GM23248 (cell line): ENCODE measurements around the gene TRIM65. TPM values are rescaled to one million over a fixed set of nuclear protein-coding genes. Genes with fewer than 3 reads are reported as not detected.

Source experiments
- DNase-seq: peaks from one replicate; pipeline ENCODE4 v3.0.0-alpha.2; 2015
- H2AFZ ChIP-seq: fragments of 200-600 bp; sonication (generic); 2 replicates; pipeline ENCODE4 v1.6.1; 2016; ENCODE audit warnings: antibody characterized with exemption
- H3F3A ChIP-seq: fragments of 200-600 bp; sonication (generic); 2 replicates; pipeline ENCODE4 v1.6.1; 2016; ENCODE audit warnings: mild to moderate bottlenecking, antibody characterized with exemption, mixed run types; ENCODE audit not compliant: insufficient read depth
- H3K27ac ChIP-seq: fragments of 200-600 bp; sonication (generic); 2 replicates; pipeline ENCODE4 v1.5.1; 2016; ENCODE audit warnings: mild to moderate bottlenecking
- H3K27me3 ChIP-seq: fragments of 200-600 bp; sonication (generic); replicated peaks from 2 replicates; pipeline ENCODE4 v1.6.1; 2016; ENCODE audit warnings: mild to moderate bottlenecking; ENCODE audit not compliant: insufficient read depth
- H3K36me3 ChIP-seq: fragments of 200-600 bp; sonication (generic); 2 replicates; pipeline ENCODE4 v1.6.1; 2016; ENCODE audit warnings: low read depth, mild to moderate bottlenecking
- H3K4me1 ChIP-seq: fragments of 200-600 bp; sonication (generic); 2 replicates; pipeline ENCODE4 v1.6.1; 2016; ENCODE audit warnings: mild to moderate bottlenecking; ENCODE audit not compliant: insufficient read depth
- H3K4me2 ChIP-seq: fragments of 200-600 bp; sonication (generic); one replicate; pipeline ENCODE4 v1.6.1; 2016; ENCODE audit warnings: mild to moderate bottlenecking; ENCODE audit not compliant: unreplicated experiment
- H3K4me3 ChIP-seq: fragments of 200-600 bp; sonication (generic); 2 replicates; pipeline ENCODE4 v1.5.1; 2016; ENCODE audit warnings: mild to moderate bottlenecking
- H3K79me2 ChIP-seq: fragments of 200-600 bp; sonication (generic); 2 replicates; pipeline ENCODE4 v1.6.1; 2016; ENCODE audit warnings: mild to moderate bottlenecking; ENCODE audit not compliant: insufficient read depth
- H3K9ac ChIP-seq: fragments of 200-600 bp; sonication (generic); 2 replicates; pipeline ENCODE4 v1.6.1; 2016; ENCODE audit warnings: mild to moderate bottlenecking
- H3K9me2 ChIP-seq: fragments of 200-600 bp; sonication (generic); 2 replicates; pipeline ENCODE4 v1.6.1; 2016; ENCODE audit warnings: mixed run types, mild to moderate bottlenecking, moderate library complexity; ENCODE audit not compliant: insufficient read depth
- H3K9me3 ChIP-seq: fragments of 200-600 bp; sonication (generic); one replicate; pipeline ENCODE4 v1.6.1; 2017; ENCODE audit warnings: low read depth
- H4K20me1 ChIP-seq: fragments of 200-600 bp; sonication (generic); 2 replicates; pipeline ENCODE4 v1.6.0; 2016; ENCODE audit not compliant: insufficient read depth
- EZH2 ChIP-seq: fragments of 200-600 bp; sonication (generic); IDR thresholded peaks from 2 replicates; pipeline ENCODE4 v1.6.1; 2018; ENCODE audit warnings: antibody characterized with exemption, mild to moderate bottlenecking; ENCODE audit not compliant: insufficient read depth, poor library complexity, severe bottlenecking
- EZH2phosphoT487 ChIP-seq: fragments of 200-600 bp; sonication (generic); IDR thresholded peaks from 2 replicates; pipeline ENCODE4 v1.6.1; 2018; ENCODE audit warnings: antibody characterized with exemption, moderate library complexity, mild to moderate bottlenecking, low read depth; ENCODE audit not compliant: insufficient read depth
- WGBS, 2 experiments: methylation state at CpG; one replicate each; pipeline ENCODE4 v1.1.6; 2015 to 2017; ENCODE audit warnings: low lambda C conversion rate in 2 of 2, low coverage in 1 of 2; ENCODE audit errors: missing lambda C conversion rate in 2 of 2; 5-methylcytosine and 5-hydroxymethylcytosine counted together
- in situ Hi-C: fragments of 300-500 bp; cut with MboI; formaldehyde crosslinking; loops from 2 replicates; pipeline ENCODE4 v1.15.0; 2020
- polyA plus RNA-seq: library from polyadenylated mRNA; unstranded; fragments of >200 nt; fragmentation: Nextera tagmentation; extraction: Ambion mirVana; gene quantifications from 2 replicates; pipeline ENCODE4 v1.2.1, GENCODE V29; 2016
- total RNA-seq: library from RNA; depleted of rRNA; stranded (reverse); fragments of >200 nt; shearing (Covaris generic); gene quantifications from 2 replicates; pipeline ENCODE4 v1.2.3, GENCODE V29; 2014

The TRIM65 gene
- total and polyA plus RNA-seq, 2 experiments from 2014 or later = 9.9 to 25.7 TPM

DNA sequence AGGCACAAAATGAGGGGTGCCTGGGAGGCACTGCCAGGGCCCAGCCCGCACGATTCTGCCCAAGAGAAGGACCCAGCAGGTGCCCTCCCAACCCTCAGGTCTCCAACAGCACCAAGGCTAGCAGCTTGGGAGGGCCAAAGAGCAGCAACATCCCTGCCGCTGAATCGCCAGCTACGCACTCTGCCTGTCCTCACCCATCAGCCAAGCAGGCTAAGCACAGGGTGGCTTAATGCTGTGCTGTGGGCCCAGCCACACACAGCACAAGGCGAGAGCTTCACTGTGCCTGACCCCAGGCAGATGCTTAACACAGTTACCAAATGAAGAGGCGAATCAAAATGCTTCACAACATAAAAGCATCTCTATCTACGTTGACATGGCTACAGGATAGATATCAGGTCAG is 18.5 kb upstream of the TRIM65 start:
- 95 to 99% methylated on average over 8 of the region's 8 CpGs for WGBS, 2 experiments
- Histone ChIP-seq H3K4me1 (peaks cover 2% of the 10 kb centered on the region), H3K9ac (no peak overlapping the region), H4K20me1 (no peaks in the 10 kb centered on the region), H3K27me3 (no peaks in the 10 kb centered on the region), H3K4me3 (no peak overlapping the region), H3K4me2 (no peak overlapping the region), H3F3A (0 out of 2 replicates have a peak, but pooled peaks cover under 1% of the 10 kb centered on the region), H3K27ac (no peak overlapping the region), H3K79me2 (no peaks in the 10 kb centered on the region), H3K9me2 (no peaks in the 10 kb centered on the region), H3K9me3 (no peaks in the 10 kb centered on the region), H2AFZ (no peak overlapping the region), H3K36me3 (no peaks in the 10 kb centered on the region)
- TF ChIP-seq EZH2 (no peak), EZH2phosphoT487 (no peak)
- in situ Hi-C loops = loop anchor here (25.0 kb wide), 1 partner anchor 372 kb away; no protein-coding TSS in a partner anchor
- no peak for DNase-seq

- in situ Hi-C loops = loop anchor here (25.0 kb wide), 1 partner anchor 373 kb away; no protein-coding TSS in a partner anchor
- Histone ChIP-seq H3K4me3 (no peak overlapping the region), H3K9ac (no peak overlapping the region), H2AFZ (no peak overlapping the region), H3K27ac (no peak overlapping the region), H3K9me2 (no peaks in the 10 kb centered on the region), H3K79me2 (no peaks in the 10 kb centered on the region), H3F3A (peaks cover 5% of the 10 kb centered on the region; the same call in 1 of the 2 replicates), H3K4me2 (no peak overlapping the region), H3K27me3 (no peaks in the 10 kb centered on the region), H3K9me3 (no peaks in the 10 kb centered on the region), H3K36me3 (no peaks in the 10 kb centered on the region), H3K4me1 (peaks cover 7% of the 10 kb centered on the region), H4K20me1 (no peaks in the 10 kb centered on the region)
- TF ChIP-seq EZH2 (no peak), EZH2phosphoT487 (no peak)
- no peak for DNase-seq
- WGBS, 2 experiments = 96 to 97% methylated on average over 29 to 34 of the region's 34 CpGs
Measured at GRCh38 chr17:75914643-75915267, 18.0 kb upstream of the TRIM65 start.

DNA sequence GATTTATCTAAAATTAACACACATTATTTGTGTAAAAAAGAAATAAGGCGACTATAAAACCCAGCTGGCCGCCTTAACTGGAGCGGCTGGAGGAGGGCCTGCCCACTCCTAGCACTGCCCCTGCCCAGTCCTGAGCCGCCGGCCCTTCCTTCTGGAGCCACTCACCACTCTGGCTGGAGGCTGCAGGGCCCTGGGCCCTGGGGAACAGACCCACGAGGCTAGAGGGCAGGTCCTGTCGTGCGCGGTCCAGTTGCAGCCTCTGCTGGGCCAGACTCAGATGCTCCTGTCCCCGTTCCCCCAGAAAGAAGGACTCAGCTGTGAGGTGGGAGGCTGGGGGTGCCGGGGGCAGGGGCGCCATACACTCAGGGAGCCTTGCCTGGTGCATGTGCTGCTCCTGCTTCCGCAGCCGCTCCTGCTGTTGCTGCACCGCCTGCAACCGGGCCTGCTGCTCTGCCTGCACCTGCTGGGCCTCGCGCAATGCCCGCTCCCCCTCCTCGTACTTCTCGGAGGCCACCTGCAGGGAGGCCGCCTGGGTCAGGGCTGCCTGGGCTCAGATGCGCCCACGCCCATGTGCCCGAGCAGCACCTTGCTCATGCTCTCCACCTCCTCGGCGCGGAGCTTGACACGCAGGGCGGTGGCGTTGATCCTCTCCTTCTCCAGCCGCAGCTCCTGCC is 16.9 kb upstream of the TRIM65 start:
- in situ Hi-C loops = loop anchor here (25.0 kb wide), 1 partner anchor 374 kb away; no protein-coding TSS in a partner anchor
- no peaks in the 10 kb centered on the region for H4K20me1 ChIP-seq
- 94 to 95% methylated on average over 28 to 32 of the region's 32 CpGs for WGBS, 2 experiments

DNA sequence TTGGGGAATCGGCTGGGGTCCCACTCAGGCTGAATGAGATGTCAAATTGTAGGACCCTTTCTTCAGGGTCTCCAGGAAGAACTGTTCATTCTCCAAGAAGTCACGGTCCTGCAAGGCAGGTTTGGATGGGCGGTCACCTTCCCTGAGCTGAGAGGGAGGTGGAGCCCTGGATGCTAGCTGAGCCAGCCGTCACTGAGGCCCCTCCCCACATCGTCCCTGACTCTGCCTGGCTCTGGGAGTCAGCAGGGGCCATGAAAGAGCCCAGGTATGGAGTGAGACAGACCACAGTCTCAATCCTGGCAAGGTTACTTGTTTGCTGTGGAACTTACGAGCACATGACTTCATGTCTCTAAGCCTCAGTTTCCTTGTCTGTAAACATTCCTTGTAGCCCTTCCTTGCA is 13.9 kb upstream of the TRIM65 start:
- no peak overlapping the region for H2AFZ ChIP-seq
- no peak overlapping the region for H3K4me2 ChIP-seq
- H3K9me3 ChIP-seq = no peaks in the 10 kb centered on the region
- H3K4me3 ChIP-seq = no peak overlapping the region
- H3K9ac ChIP-seq = no peak overlapping the region
- H3K9me2 ChIP-seq = no peaks in the 10 kb centered on the region
- in situ Hi-C loops = loop anchor here (25.0 kb wide), 1 partner anchor 377 kb away; no protein-coding TSS in a partner anchor
- H3F3A ChIP-seq = peaks cover 17% of the 10 kb centered on the region; the same call in 1 of the 2 replicates
- H3K4me1 ChIP-seq = peaks cover 11% of the 10 kb centered on the region
- TF ChIP-seq EZH2 (no peak), EZH2phosphoT487 (no peak)
- H4K20me1 ChIP-seq = no peaks in the 10 kb centered on the region
- 64 to 71% methylated on average over 6 of the region's 6 CpGs for WGBS, 2 experiments
- H3K36me3 ChIP-seq = no peaks in the 10 kb centered on the region
- no peak overlapping the region for H3K27ac ChIP-seq
- H3K27me3 ChIP-seq = no peaks in the 10 kb centered on the region
- no peaks in the 10 kb centered on the region for H3K79me2 ChIP-seq
- no peak for DNase-seq

More for the DNA sequence above, 16.9 kb upstream of the TRIM65 start:
- Histone ChIP-seq H3K9ac (no peak overlapping the region), H3K4me1 (peaks cover 11% of the 10 kb centered on the region), H3F3A (peaks cover 15% of the 10 kb centered on the region; the same call in 1 of the 2 replicates), H3K27me3 (no peaks in the 10 kb centered on the region), H2AFZ (no peak overlapping the region), H3K36me3 (no peaks in the 10 kb centered on the region), H3K9me3 (no peaks in the 10 kb centered on the region), H3K9me2 (no peaks in the 10 kb centered on the region), H3K4me2 (no peak overlapping the region), H3K27ac (no peak overlapping the region), H3K79me2 (no peaks in the 10 kb centered on the region), H3K4me3 (no peak overlapping the region)
- no peak for DNase-seq
- TF ChIP-seq EZH2phosphoT487 = no peak
- no peak for TF ChIP-seq EZH2
